ENCODE results near the gene ANKRD9. TPM values are rescaled to one million over a fixed set of nuclear protein-coding genes. Genes with fewer than 3 reads are reported as not detected.

ANKRD9 gene
- total and polyA plus RNA-seq, 9 of the 15 experiments (the other 6 are each of a cell fraction or from before 2014, with no cell fraction given) = 0.04 to 32.9 (median 5.3) TPM

DNA sequence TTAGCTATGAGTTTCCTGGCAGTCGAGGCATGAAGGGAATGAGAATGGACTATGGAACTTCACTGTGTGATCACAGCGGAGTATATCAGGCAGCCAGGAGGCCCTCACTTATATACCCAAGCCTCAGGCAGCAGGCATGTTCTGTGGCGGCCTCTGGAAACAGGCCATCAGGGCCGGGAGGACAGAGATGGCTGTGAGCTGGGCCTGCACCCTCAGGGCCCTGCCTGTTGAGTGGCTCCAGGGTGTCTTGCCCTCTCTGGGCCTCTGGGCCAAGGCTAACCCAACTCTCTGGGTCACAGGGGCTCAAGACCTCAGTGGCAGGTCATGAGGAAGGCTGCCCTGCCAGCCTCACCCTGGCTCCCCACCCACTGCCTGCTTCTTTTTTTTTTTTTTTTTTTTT lies 49.0 kb upstream of the ANKRD9 start:
- no peak overlapping the region for H3K4me3 ChIP-seq
- WGBS (ENCODE audit: insufficient coverage, low coverage, missing lambda C conversion rate) = 53% methylated on average over 4 of the region's 4 CpGs
- POLR2A ChIA-PET = interaction anchor here (0.5 to 1.8 kb wide), 6 partner anchors 14 to 37 kb away, joined by 3 to 5 read pairs (median 4); no protein-coding TSS in a partner anchor
- H3K9ac ChIP-seq (ENCODE audit: insufficient read depth in 1 of 2, low read depth in 2 of 2, low read length in 2 of 2) = no peak overlapping the region
- no peak overlapping the region for H2AFZ ChIP-seq (ENCODE audit: low read depth, low read length)
- CTCF ChIA-PET (ENCODE audit: low intra/inter-chr PET ratio) = no interaction called here
- peaks cover 17% of the 10 kb centered on the region for H3K79me2 ChIP-seq (ENCODE audit: control insufficient read depth, insufficient read depth, low read length)
- H3K27ac ChIP-seq (ENCODE audit: extremely low read depth, low read depth, low read length) = no peak overlapping the region
- DNase-seq (ENCODE audit: extremely low read depth in 1 of 4, low spot score in 3 of 4) = no peak
- H3K36me3 ChIP-seq (ENCODE audit: control insufficient read depth, insufficient read depth, low read length) = peaks cover 11% of the 10 kb centered on the region; the same call in 1 of the 3 replicates
- TF ChIP-seq SUPT5H (IDR thresholded peaks at IDR 0.05) (peak; percentile 15; the same call in 1 of the 2 replicates), RBFOX2 (IDR thresholded peaks at IDR 0.05; ENCODE audit: low read depth, low read length) (peak; percentile 45), ZNF316 (IDR thresholded peaks at IDR 0.05) (no peak), POLR2G (IDR thresholded peaks at IDR 0.05; ENCODE audit: low read depth, low read length) (peak; percentile 74)
- H3K4me1 ChIP-seq (replicated peaks in 1 of 2; ENCODE audit: control insufficient read depth in 2 of 2, insufficient read depth in 2 of 2, low read length in 2 of 2) = peaks cover 1 to 35% of the 10 kb centered on the region in 2 experiments; a peak in 3 of 5 replicates
- H3K9me3 ChIP-seq (replicated peaks; ENCODE audit: control insufficient read depth, insufficient read depth, low read depth, low read length) = peaks cover 2% of the 10 kb centered on the region; the same call in 1 of the 2 replicates
- in situ Hi-C loops (cut with MboI) (no loop called here), intact Hi-C loops (cut with micrococcal nuclease) (no loop called here)
- H3K4me2 ChIP-seq (ENCODE audit: insufficient read depth, low read length) = no peak overlapping the region
- no peak for FAIRE-seq
- no peaks in the 10 kb centered on the region for H4K20me1 ChIP-seq (replicated peaks; ENCODE audit: control insufficient read depth, insufficient read depth, low read length)
- H3K9me1 ChIP-seq (ENCODE audit: control insufficient read depth, insufficient read depth, low read length) = no peaks in the 10 kb centered on the region
- no peaks in the 10 kb centered on the region for H3K27me3 ChIP-seq (ENCODE audit: control insufficient read depth in 2 of 2, insufficient read depth in 2 of 2, low read length in 2 of 2)
- no TSS peak for BruUV-seq (replicated peaks)
- peak; percentile 37 for ATAC-seq

GRCh38 chr14:102557434-102558226 lies 48.1 kb upstream of the ANKRD9 start:
- no TSS peak for BruUV-seq (replicated peaks)
- H3K36me3 ChIP-seq (ENCODE audit: control insufficient read depth, insufficient read depth, low read length) = peaks cover 13% of the 10 kb centered on the region; the same call in 1 of the 3 replicates
- H3K9me1 ChIP-seq (ENCODE audit: control insufficient read depth, insufficient read depth, low read length) = no peaks in the 10 kb centered on the region
- TF ChIP-seq GMEB1 (CRISPR knock-in tag; IDR thresholded peaks at IDR 0.05) = no peak
- TF ChIP-seq, protein P1, sequence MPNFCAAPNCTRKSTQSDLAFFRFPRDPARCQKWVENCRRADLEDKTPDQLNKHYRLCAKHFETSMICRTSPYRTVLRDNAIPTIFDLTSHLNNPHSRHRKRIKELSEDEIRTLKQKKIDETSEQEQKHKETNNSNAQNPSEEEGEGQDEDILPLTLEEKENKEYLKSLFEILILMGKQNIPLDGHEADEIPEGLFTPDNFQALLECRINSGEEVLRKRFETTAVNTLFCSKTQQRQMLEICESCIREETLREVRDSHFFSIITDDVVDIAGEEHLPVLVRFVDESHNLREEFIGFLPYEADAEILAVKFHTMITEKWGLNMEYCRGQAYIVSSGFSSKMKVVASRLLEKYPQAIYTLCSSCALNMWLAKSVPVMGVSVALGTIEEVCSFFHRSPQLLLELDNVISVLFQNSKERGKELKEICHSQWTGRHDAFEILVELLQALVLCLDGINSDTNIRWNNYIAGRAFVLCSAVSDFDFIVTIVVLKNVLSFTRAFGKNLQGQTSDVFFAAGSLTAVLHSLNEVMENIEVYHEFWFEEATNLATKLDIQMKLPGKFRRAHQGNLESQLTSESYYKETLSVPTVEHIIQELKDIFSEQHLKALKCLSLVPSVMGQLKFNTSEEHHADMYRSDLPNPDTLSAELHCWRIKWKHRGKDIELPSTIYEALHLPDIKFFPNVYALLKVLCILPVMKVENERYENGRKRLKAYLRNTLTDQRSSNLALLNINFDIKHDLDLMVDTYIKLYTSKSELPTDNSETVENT (CRISPR knock-in tag; IDR thresholded peaks at IDR 0.05) = no peak
- TF ChIP-seq SRSF7 (optimal IDR thresholded peaks at IDR 0.05; ENCODE audit: low read depth, low read length) = no peak
- TF ChIP-seq POLR2A (conservative IDR thresholded peaks at IDR 0.05) = no peak
- peak; percentile 44 for TF ChIP-seq KDM5B (IDR thresholded peaks at IDR 0.05; ENCODE audit: insufficient replicate concordance, low read depth, low read length)
- peak; percentile 6; the same call in 1 of the 2 replicates for TF ChIP-seq SUPT5H (IDR thresholded peaks at IDR 0.05)
- peak; percentile 69 for TF ChIP-seq POLR2G (IDR thresholded peaks at IDR 0.05; ENCODE audit: low read depth, low read length)
- TF ChIP-seq RBFOX2 (IDR thresholded peaks at IDR 0.05; ENCODE audit: low read depth, low read length) = peak; percentile 64
- no peak for TF ChIP-seq ZNF324 (CRISPR knock-in tag; IDR thresholded peaks at IDR 0.05)
- no peak overlapping the region for H3K4me3 ChIP-seq
- H3K9ac ChIP-seq (ENCODE audit: insufficient read depth in 1 of 2, low read depth in 2 of 2, low read length in 2 of 2) = peak overlapping the region in 1 of 2 experiments; percentile 58; a peak in 2 of 4 replicates
- H4K20me1 ChIP-seq (replicated peaks; ENCODE audit: control insufficient read depth, insufficient read depth, low read length) = no peaks in the 10 kb centered on the region
- H3K27ac ChIP-seq (ENCODE audit: extremely low read depth, low read depth, low read length) = no peak overlapping the region
- no peaks in the 10 kb centered on the region for H3K27me3 ChIP-seq (ENCODE audit: control insufficient read depth in 2 of 2, insufficient read depth in 2 of 2, low read length in 2 of 2)
- H3K4me2 ChIP-seq (ENCODE audit: insufficient read depth, low read length) = no peak overlapping the region
- no peak overlapping the region for H2AFZ ChIP-seq (ENCODE audit: low read depth, low read length)
- H3K4me1 ChIP-seq (replicated peaks in 1 of 2; ENCODE audit: control insufficient read depth in 2 of 2, insufficient read depth in 2 of 2, low read length in 2 of 2) = peaks cover 3 to 39% of the 10 kb centered on the region in 2 experiments; a peak in 3 of 5 replicates
- no peak for FAIRE-seq
- DNase-seq (ENCODE audit: extremely low read depth in 1 of 4, low spot score in 3 of 4) = no peak
- CTCF ChIA-PET (ENCODE audit: low intra/inter-chr PET ratio) = no interaction called here
- peak; percentile 8 for ATAC-seq
- POLR2A ChIA-PET = interaction anchor here (0.5 to 1.7 kb wide), 8 partner anchors 11 to 776 kb away, joined by 3 to 6 read pairs (median 4); partner anchors contain the start of gene EIF5
- in situ Hi-C loops (cut with MboI) (no loop called here), intact Hi-C loops (cut with micrococcal nuclease) (no loop called here)
- H3K79me2 ChIP-seq (ENCODE audit: control insufficient read depth, insufficient read depth, low read length) = peaks cover 26% of the 10 kb centered on the region
- H3K9me3 ChIP-seq (replicated peaks; ENCODE audit: control insufficient read depth, insufficient read depth, low read depth, low read length) = peaks cover 2% of the 10 kb centered on the region; the same call in 1 of the 2 replicates
- 84% methylated on average over 10 of the region's 12 CpGs for WGBS (ENCODE audit: insufficient coverage, low coverage, missing lambda C conversion rate)
